GM18499 (cell line): ENCODE measurements around the gene CELA2B.
"Not testable (repeated sequence)": the region's sequence is repeated elsewhere in the genome, so short reads cannot be mapped to it uniquely, and the experiment has no call there.

ENCODE experiments used
- ATAC-seq: cut with Tn5 transposase; IDR thresholded peaks from one replicate; pipeline ENCODE4 v1.9.1; 2021; ENCODE audit warnings: moderate number of reproducible peaks; ENCODE audit not compliant: insufficient read depth, unreplicated experiment

The CELA2B gene

GRCh38 chr1:15444468-15445389, 31.2 kb upstream of the CELA2B start:
- ATAC-seq = no peak

GRCh38 chr1:15445390-15446122, 30.3 kb upstream of the CELA2B start:
- no peak for ATAC-seq

- ATAC-seq = no peak
Measured at GRCh38 chr1:15446212-15446611, 29.7 kb upstream of the CELA2B start.

GRCh38 chr1:15448877-15449462, 26.9 kb upstream of the CELA2B start:
- no peak for ATAC-seq

- no peak for ATAC-seq
Measured at GRCh38 chr1:15449567-15449966, 26.3 kb upstream of the CELA2B start.

- no peak for ATAC-seq
Measured at GRCh38 chr1:15451014-15451722, 24.7 kb upstream of the CELA2B start.

- ATAC-seq = no peak
Measured at GRCh38 chr1:15452216-15452615, 23.7 kb upstream of the CELA2B start.

- no peak for ATAC-seq
Measured at GRCh38 chr1:15452866-15453571, 22.9 kb upstream of the CELA2B start.

GRCh38 chr1:15453734-15454133, 22.2 kb upstream of the CELA2B start:
- no peak for ATAC-seq

- no peak for ATAC-seq
Measured at GRCh38 chr1:15454256-15454655, 21.6 kb upstream of the CELA2B start.

- ATAC-seq = no peak
Measured at GRCh38 chr1:15455522-15455921, 20.4 kb upstream of the CELA2B start.

- no peak for ATAC-seq
Measured at GRCh38 chr1:15456313-15456954, 19.5 kb upstream of the CELA2B start, which contains the start of gene CELA2A. Gene CELA2A (plus strand): TSS chr1:15456732. CDS start chr1:15456754, 22 bp downstream.

- ATAC-seq = no peak
Measured at GRCh38 chr1:15457585-15457984, 18.3 kb upstream of the CELA2B start.

GRCh38 chr1:15458388-15458787, 17.5 kb upstream of the CELA2B start:
- not testable (repeated sequence) for ATAC-seq

- no peak for ATAC-seq
Measured at GRCh38 chr1:15459771-15460707, 15.9 kb upstream of the CELA2B start.

- ATAC-seq = no peak
Measured at GRCh38 chr1:15460708-15461095, 15.2 kb upstream of the CELA2B start.

- not testable (repeated sequence) for ATAC-seq
Measured at GRCh38 chr1:15463064-15463800, 12.7 kb upstream of the CELA2B start.
